Neutrophil (primary cell): ENCODE data around the gene NUP62.
A peak's percentile ranks its signal among the peaks of the same experiment; 100 is the strongest.
"Not testable (repeated sequence)": the region's sequence is repeated elsewhere in the genome, so short reads cannot be mapped to it uniquely, and the experiment has no call there.

Source experiments
- H3K27ac ChIP-seq: fragments of 200-600 bp; sonication (generic); 2 replicates; pipeline ENCODE4 v1.5.1; 2016; ENCODE audit warnings: mild to moderate bottlenecking, moderate library complexity
- H3K27me3 ChIP-seq: fragments of 200-600 bp; sonication (generic); 2 replicates; pipeline ENCODE4 v1.6.0; 2016; ENCODE audit warnings: mild to moderate bottlenecking
- H3K36me3 ChIP-seq: fragments of 200-600 bp; sonication (generic); 2 replicates; pipeline ENCODE4 v1.5.1; 2017
- H3K4me1 ChIP-seq, 2 experiments: fragments of 200-600 bp in 1 of 2; sonication (generic) in 1 of 2; 1 replicate in 1 of 2; 2 replicates in 1 of 2; pipeline versions ENCODE4 v1.5.1 to v1.6.1; 2013 to 2016; ENCODE audit warnings: low read depth in 1 of 2, low read length in 1 of 2, mild to moderate bottlenecking in 1 of 2, moderate library complexity in 1 of 2; ENCODE audit not compliant: control insufficient read depth in 1 of 2, insufficient read depth in 1 of 2
- H3K4me3 ChIP-seq, 2 experiments: fragments of 200-600 bp in 1 of 2; sonication (generic) in 1 of 2; 1 replicate in 1 of 2; 2 replicates in 1 of 2; pipeline ENCODE4 v1.5.1; 2013 to 2016; ENCODE audit warnings: low read depth in 1 of 2, low read length in 1 of 2, mild to moderate bottlenecking in 1 of 2, moderate library complexity in 1 of 2
- H3K9me3 ChIP-seq: fragments of 200-600 bp; sonication (generic); 2 replicates; pipeline ENCODE4 v1.5.1; 2016
- CTCF ChIP-seq: fragments of 200-600 bp; sonication (generic); IDR thresholded peaks from 2 replicates; pipeline ENCODE4 v1.5.1; 2016; ENCODE audit warnings: antibody characterized with exemption

NUP62 gene

GRCh38 chr19:49958144-49958543, 28.8 kb upstream of the NUP62 start:
- not testable (repeated sequence) for H3K9me3 ChIP-seq, H3K36me3 ChIP-seq, H3K4me3 ChIP-seq, H3K27me3 ChIP-seq, H3K27ac ChIP-seq
- peaks cover 16 to 18% of the 10 kb centered on the region in 2 experiments for H3K4me1 ChIP-seq

GRCh38 chr19:49957262-49957915, 28.1 kb upstream of the NUP62 start:
- no peak for TF ChIP-seq CTCF
- Histone ChIP-seq H3K4me1 (peaks cover 20 to 21% of the 10 kb centered on the region in 2 experiments), H3K9me3 (no peaks in the 10 kb centered on the region), H3K4me3 (no peak overlapping the region), H3K27ac (no peak overlapping the region), H3K36me3 (no peaks in the 10 kb centered on the region), H3K27me3 (no peaks in the 10 kb centered on the region)

GRCh38 chr19:49956115-49956495, 26.8 kb upstream of the NUP62 start:
- no peak overlapping the region for H3K4me3 ChIP-seq
- no peak for TF ChIP-seq CTCF
- H3K36me3 ChIP-seq, result no peaks in the 10 kb centered on the region
- H3K9me3 ChIP-seq, result no peaks in the 10 kb centered on the region
- H3K27me3 ChIP-seq, result no peaks in the 10 kb centered on the region
- H3K27ac ChIP-seq, result no peak overlapping the region
- H3K4me1 ChIP-seq, result peaks cover 20 to 21% of the 10 kb centered on the region in 2 experiments

GRCh38 chr19:49954933-49955332, 25.6 kb upstream of the NUP62 start:
- H3K27ac ChIP-seq, result no peak overlapping the region
- H3K27me3 ChIP-seq, result no peaks in the 10 kb centered on the region
- H3K9me3 ChIP-seq, result no peaks in the 10 kb centered on the region
- no peak overlapping the region for H3K4me3 ChIP-seq
- peaks cover 20 to 21% of the 10 kb centered on the region in 2 experiments for H3K4me1 ChIP-seq
- no peaks in the 10 kb centered on the region for H3K36me3 ChIP-seq
- TF ChIP-seq CTCF, result no peak

GRCh38 chr19:49954092-49954829, 25.0 kb upstream of the NUP62 start:
- H3K27ac ChIP-seq, result peak overlapping the region; percentile 16
- H3K9me3 ChIP-seq, result no peaks in the 10 kb centered on the region
- H3K4me1 ChIP-seq, result peaks cover 20 to 21% of the 10 kb centered on the region in 2 experiments
- TF ChIP-seq CTCF, result no peak
- no peak overlapping the region for H3K4me3 ChIP-seq
- no peaks in the 10 kb centered on the region for H3K36me3 ChIP-seq
- no peaks in the 10 kb centered on the region for H3K27me3 ChIP-seq

- Histone ChIP-seq H3K27me3 (no peaks in the 10 kb centered on the region), H3K27ac (peak overlapping the region; percentile 6), H3K4me1 (peaks cover 20 to 21% of the 10 kb centered on the region in 2 experiments), H3K9me3 (no peaks in the 10 kb centered on the region), H3K4me3 (no peak overlapping the region), H3K36me3 (no peaks in the 10 kb centered on the region)
- TF ChIP-seq CTCF, result no peak
Measured at GRCh38 chr19:49953416-49953815, 24.1 kb upstream of the NUP62 start.
